Endometrial microvascular endothelial cells (primary cell): ENCODE measurements around the gene RPL27. TPM values are rescaled to one million over a fixed set of nuclear protein-coding genes. Genes with fewer than 3 reads are reported as not detected.

Experiments used
- in situ Hi-C: cut with HindIII; loops from 2 replicates; pipeline ENCODE4 v1.10.0; 2017; ENCODE audit warnings: low sequenced_read_pairs, low pct_unique_long_range_greater_than_20kb; ENCODE audit errors: inconsistent ontology term
- total RNA-seq: library from RNA; depleted of rRNA; stranded (reverse); fragments of >200 nt; gene quantifications from one replicate; pipeline ENCODE4 v1.2.3, GENCODE V29; 2015; ENCODE audit errors: inconsistent ontology term

The RPL27 gene
- total RNA-seq, 1 donor from 2014 or later = 880 TPM

GRCh38 chr17:43033948-43034881 is 36.0 kb downstream of the RPL27 start:
- in situ Hi-C loops = no loop called here

- in situ Hi-C loops = no loop called here
Observed at GRCh38 chr17:43034894-43035293, 36.7 kb downstream of the RPL27 start.

GRCh38 chr17:43039646-43040045 is 41.4 kb downstream of the RPL27 start:
- in situ Hi-C loops = no loop called here

- in situ Hi-C loops = no loop called here
Observed at GRCh38 chr17:43040655-43041054, 42.4 kb downstream of the RPL27 start.

GRCh38 chr17:43042025-43042628 is 43.9 kb downstream of the RPL27 start:
- in situ Hi-C loops = no loop called here

GRCh38 chr17:43043307-43043706 is 45.1 kb downstream of the RPL27 start:
- in situ Hi-C loops = no loop called here

- in situ Hi-C loops = no loop called here
Observed at GRCh38 chr17:43044024-43044423, 45.8 kb downstream of the RPL27 start.

- in situ Hi-C loops = no loop called here
Observed at GRCh38 chr17:43051969-43052368, 53.8 kb downstream of the RPL27 start.

Other genes starting within 250 kb of the RPL27 start
- gene RAMP2, start 237.2 kb upstream of the RPL27 start, total RNA-seq = 2.8 TPM
- gene VPS25, start 225.0 kb upstream of the RPL27 start, total RNA-seq = 70.5 TPM
- 6.5 TPM for gene WNK4, start 217.8 kb upstream of the RPL27 start, total RNA-seq
- gene COA3, start 199.7 kb upstream of the RPL27 start, total RNA-seq = 79.3 TPM
- gene CNTD1, start 199.6 kb upstream of the RPL27 start, total RNA-seq = 0.37 TPM
- gene BECN1, start 174.1 kb upstream of the RPL27 start, total RNA-seq = 109 TPM
- 163 TPM for gene PSME3, start 165.0 kb upstream of the RPL27 start, total RNA-seq
- gene AOC2, start 153.8 kb upstream of the RPL27 start, total RNA-seq = 0.09 TPM
- gene AOC3, start 147.2 kb upstream of the RPL27 start, total RNA-seq = not detected
- not detected for gene G6PC1, start 97.6 kb upstream of the RPL27 start, total RNA-seq
- gene AARSD1, start 34.0 kb upstream of the RPL27 start, total RNA-seq = 34.3 TPM
- not detected for gene PTGES3L, start 18.3 kb upstream of the RPL27 start, total RNA-seq
- gene RUNDC1, start 17.9 kb upstream of the RPL27 start, total RNA-seq = 7.3 TPM
- gene IFI35, start 8.4 kb downstream of the RPL27 start, total RNA-seq = 62.6 TPM
- 599 TPM for gene VAT1, start 24.0 kb downstream of the RPL27 start, total RNA-seq
- gene RND2, start 26.8 kb downstream of the RPL27 start, total RNA-seq = under 0.01 TPM
- gene BRCA1, start 126.9 kb downstream of the RPL27 start, total RNA-seq = 22.7 TPM
- 53.6 TPM for gene NBR1, start 172.8 kb downstream of the RPL27 start, total RNA-seq
- gene TMEM106A, start 213.5 kb downstream of the RPL27 start, total RNA-seq = 6.1 TPM
- gene CCDC200, start 230.2 kb downstream of the RPL27 start, total RNA-seq = not detected
- gene RNU2-1, start 235.6 kb downstream of the RPL27 start, total RNA-seq = not detected